HCT116 (cell line): ENCODE results near the gene SSRP1. TPM values are rescaled to one million over a fixed set of nuclear protein-coding genes. Genes with fewer than 3 reads are reported as not detected.

Experiments used
- ATAC-seq: fragments of 200-7000 bp; cut with Tn5 transposase; 2 replicates; pipeline ENCODE4 v1.9.1; 2020; ENCODE audit warnings: mild to moderate bottlenecking, moderate library complexity
- BruUV-seq: library from RNA; stranded (reverse); fragments of 400-500 nt; replicated peaks from 2 replicates; lab custom pipeline; 2021; lab: Mats Ljungman, UMichigan
- CTCF ChIA-PET: fragments of 300-600 bp; sonication (Branson Sonifier 250); formaldehyde crosslinking; loops from one replicate; lab custom pipeline; 2021; ENCODE audit warnings: antibody characterized with exemption; lab: Charles Lee
- POLR2A ChIA-PET: fragments of 300-600, 350-600 bp; sonication (Branson Sonifier 250); formaldehyde crosslinking; loops from one replicate; lab custom pipeline; 2021; ENCODE audit warnings: antibody characterized with exemption; lab: Charles Lee
- RAD21 ChIA-PET, 2 experiments: fragments of 300-600 bp; sonication (Branson Sonifier 250); formaldehyde crosslinking; loops; one replicate each; lab custom pipeline; 2023; ENCODE audit warnings: low total read pairs in 2 of 2; ENCODE audit not compliant: uncharacterized antibody in 2 of 2, unreplicated experiment in 2 of 2, low non-redundant PET in 1 of 2; lab: Charles Lee
- DNase-seq: peaks from one replicate; pipeline ENCODE4 v3.0.0-alpha.2; 2010; ENCODE audit warnings: low read depth, low spot score
- H2AFZ ChIP-seq: fragments of 200-600 bp; shearing (Covaris generic), sonication (generic); 2 replicates; pipeline ENCODE4 v1.6.1; 2017; ENCODE audit warnings: low read depth, mixed run types, mixed read lengths, antibody characterized with exemption, low read length; ENCODE audit not compliant: poor library complexity, severe bottlenecking
- H3K27ac ChIP-seq: 2 replicates; pipeline ENCODE4 v1.5.1; 2012; ENCODE audit warnings: low read depth, low read length
- H3K27me3 ChIP-seq: fragments of 200-600 bp; sonication (generic); 2 replicates; pipeline ENCODE4 v1.6.1; 2016; ENCODE audit warnings: mixed run types, low read length, mixed read lengths; ENCODE audit not compliant: insufficient read depth
- H3K36me3 ChIP-seq, 2 experiments: fragments of 200-500 bp in 1 of 2; fragments of 200-600 bp in 1 of 2; sonication (Bioruptor generic) in 1 of 2; sonication (generic) in 1 of 2; 2 replicates each; pipeline versions ENCODE4 v1.5.1 to v1.6.1; 2014 to 2016; ENCODE audit warnings: low read length in 2 of 2, inconsistent platforms in 1 of 2, mixed read lengths in 1 of 2, mixed run types in 1 of 2; ENCODE audit not compliant: insufficient read depth in 2 of 2, control insufficient read depth in 1 of 2
- H3K4me1 ChIP-seq, 2 experiments: fragments of 200-600 bp in 1 of 2; sonication (generic) in 1 of 2; 2 replicates each; pipeline versions ENCODE4 v1.5.1 to v1.6.1; 2012 to 2017; ENCODE audit warnings: low read length in 2 of 2, inconsistent platforms in 1 of 2, mild to moderate bottlenecking in 1 of 2, mixed read lengths in 1 of 2, mixed run types in 1 of 2, moderate library complexity in 1 of 2; ENCODE audit not compliant: insufficient read depth in 2 of 2, control insufficient read depth in 1 of 2
- H3K4me2 ChIP-seq: fragments of 200-600 bp; sonication (generic); 2 replicates; pipeline ENCODE4 v1.6.1; 2017; ENCODE audit warnings: mixed run types, low read length, mixed read lengths
- H3K4me3 ChIP-seq, 2 experiments: fragments of 200-600 bp in 1 of 2; sonication (generic) in 1 of 2; replicated peaks in 1 of 2; 2 replicates each; pipeline ENCODE4 v1.5.1; 2011 to 2016; ENCODE audit warnings: low read length in 2 of 2, control low read depth in 1 of 2, low read depth in 1 of 2, mild to moderate bottlenecking in 1 of 2, mixed read lengths in 1 of 2, mixed run types in 1 of 2
- H3K79me2 ChIP-seq: fragments of 200-600 bp; sonication (generic); 2 replicates; pipeline ENCODE4 v1.6.1; 2017; ENCODE audit warnings: mild to moderate bottlenecking, mixed run types, low read length, moderate library complexity, mixed read lengths; ENCODE audit not compliant: insufficient read depth
- H3K9ac ChIP-seq: fragments of 200-600 bp; sonication (generic); 2 replicates; pipeline ENCODE4 v1.6.1; 2016; ENCODE audit warnings: low read length, mixed read lengths
- H3K9me2 ChIP-seq: fragments of 200-600 bp; sonication (generic), shearing (Covaris generic); 2 replicates; pipeline ENCODE4 v1.6.1; 2017; ENCODE audit warnings: mixed run types, mild to moderate bottlenecking, moderate library complexity; ENCODE audit not compliant: insufficient read depth
- H3K9me3 ChIP-seq, 2 experiments: fragments of 200-500 bp in 1 of 2; fragments of 200-600 bp in 1 of 2; sonication (Bioruptor generic) in 1 of 2; sonication (generic) in 1 of 2; 2 replicates each; pipeline ENCODE4 v1.6.1; 2014 to 2017; ENCODE audit warnings: low read length in 2 of 2, mixed read lengths in 2 of 2, inconsistent platforms in 1 of 2, low read depth in 1 of 2, mild to moderate bottlenecking in 1 of 2, mixed run types in 1 of 2, moderate library complexity in 1 of 2; ENCODE audit not compliant: control insufficient read depth in 1 of 2, insufficient read depth in 1 of 2
- H4K20me1 ChIP-seq: fragments of 200-600 bp; sonication (generic), shearing (Covaris generic); 2 replicates; pipeline ENCODE4 v1.6.1; 2017; ENCODE audit warnings: mixed run types, mild to moderate bottlenecking, moderate library complexity; ENCODE audit not compliant: insufficient read depth
- ATF3 ChIP-seq: IDR thresholded peaks from 2 replicates; pipeline ENCODE4 v1.6.1; 2012
- EGR1 ChIP-seq: IDR thresholded peaks from 2 replicates; pipeline ENCODE4 v1.6.1; 2012; ENCODE audit warnings: low read depth
- SIN3A ChIP-seq: IDR thresholded peaks from 2 replicates; pipeline ENCODE4 v1.6.1; 2012; ENCODE audit warnings: low read depth
- TCF7L2 ChIP-seq: IDR thresholded peaks from 2 replicates; pipeline ENCODE4 v1.7.0; 2011; ENCODE audit warnings: borderline replicate concordance, inconsistent platforms; ENCODE audit not compliant: insufficient read depth, insufficient read length; ENCODE audit errors: extremely low read depth
- intact Hi-C: fragments of 100-400 bp; cut with micrococcal nuclease; formaldehyde crosslinking; loops from 2 replicates; pipeline ENCODE4 v1.10.0; 2022
- total RNA-seq: library from RNA; stranded (reverse); gene quantifications from one replicate; pipeline ENCODE4 v1.2.1, GENCODE V29; 2021; ENCODE audit not compliant: unreplicated experiment

SSRP1 gene
- total RNA-seq, 1 experiment from 2014 or later, result 260 TPM

GRCh38 chr11:57310630-57311086, 25.0 kb downstream of the SSRP1 start:
- no peak for DNase-seq
- H3K36me3 ChIP-seq, result peaks cover 13 to 14% of the 10 kb centered on the region in 2 experiments; a peak in 3 of 4 replicates

GRCh38 chr11:57310091-57310490, 25.6 kb downstream of the SSRP1 start:
- RAD21 ChIA-PET, result no interaction called here
- DNase-seq (no peak), ATAC-seq (no peak)
- TF ChIP-seq TCF7L2 (no peak), EGR1 (no peak), ATF3 (no peak)
- BruUV-seq, result no TSS peak
- Histone ChIP-seq H3K9me3 (no peaks in the 10 kb centered on the region), H3K36me3 (peaks cover 13% of the 10 kb centered on the region in 2 experiments; a peak in 3 of 4 replicates), H3K4me2 (peak overlapping the region; percentile 91), H3K9ac (no peak overlapping the region), H3K27ac (no peak overlapping the region), H3K79me2 (0 out of 2 replicates have a peak, but pooled peaks cover 4% of the 10 kb centered on the region), H3K9me2 (no peaks in the 10 kb centered on the region), H4K20me1 (no peaks in the 10 kb centered on the region), H3K4me3 (no peak overlapping the region), H2AFZ (no peak overlapping the region), H3K4me1 (peaks cover 13 to 23% of the 10 kb centered on the region in 2 experiments), H3K27me3 (no peaks in the 10 kb centered on the region)
- CTCF ChIA-PET, result no interaction called here
- POLR2A ChIA-PET, result interaction anchor here (4.7 kb wide), 1 partner anchor 13 kb away, joined by 42 read pairs; the partner anchor contains the start of gene TNKS1BP1
- intact Hi-C loops, result no loop called here

More at GRCh38 chr11:57310630-57311086, 25.0 kb downstream of the SSRP1 start:
- Histone ChIP-seq H3K9me2 (no peaks in the 10 kb centered on the region), H3K9me3 (no peaks in the 10 kb centered on the region), H3K27ac (peak overlapping the region; percentile 84), H4K20me1 (no peaks in the 10 kb centered on the region), H2AFZ (no peak overlapping the region), H3K4me3 (peak overlapping the region; percentile 52 to 63), H3K4me2 (peak overlapping the region; percentile 91), H3K4me1 (peaks cover 13 to 23% of the 10 kb centered on the region in 2 experiments), H3K9ac (peak overlapping the region; percentile 65), H3K27me3 (no peaks in the 10 kb centered on the region), H3K79me2 (0 out of 2 replicates have a peak, but pooled peaks cover 4% of the 10 kb centered on the region)
- RAD21 ChIA-PET, result interaction anchor here in 1 of 2 experiments (1.5 kb wide), 1 partner anchor 12 kb away, joined by 6 read pairs; no protein-coding TSS in a partner anchor
- TF ChIP-seq SIN3A, result no peak
- TF ChIP-seq TCF7L2, result no peak
- intact Hi-C loops, result no loop called here
- POLR2A ChIA-PET, result interaction anchor here (1.0 to 4.7 kb wide), 2 partner anchors 13 to 32 kb away, joined by 3 to 42 read pairs; partner anchors contain the start of gene TNKS1BP1
- TSS peak; percentile 31 for BruUV-seq
- no peak for ATAC-seq
- CTCF ChIA-PET, result interaction anchor here (1.7 kb wide), 1 partner anchor 11 kb away, joined by 13 read pairs; no protein-coding TSS in a partner anchor
